Esophagus muscularis mucosa (tissue), 3 donors: ENCODE measurements around the gene IFNGR2.

Experiments used
- CTCF ChIP-seq, 3 experiments: fragments of 200-600 bp in 2 of 3; fragments of 450-650 bp in 1 of 3; sonication (generic) in 2 of 3; IDR thresholded peaks; one replicate each; pipeline ENCODE4 v1.5.1; 2017 to 2019; ENCODE audit warnings: antibody characterized with exemption in 3 of 3, mild to moderate bottlenecking in 2 of 3, moderate library complexity in 1 of 3
- POLR2AphosphoS5 ChIP-seq, 2 donors: sonication (generic); formaldehyde crosslinking; IDR thresholded peaks; one replicate each; pipeline ENCODE4 v1.6.1; 2017; ENCODE audit warnings: antibody characterized with exemption in 2 of 2

GRCh38 chr21:33380483-33380998 is 22.7 kb upstream of the IFNGR2 start:
- TF ChIP-seq POLR2AphosphoS5 (IDR thresholded peaks at IDR 0.05) = peak; percentile 83 to 84
- TF ChIP-seq CTCF (IDR thresholded peaks at IDR 0.05) = no peak
